ENCODE results near the gene TENT5C.

The TENT5C gene

DNA sequence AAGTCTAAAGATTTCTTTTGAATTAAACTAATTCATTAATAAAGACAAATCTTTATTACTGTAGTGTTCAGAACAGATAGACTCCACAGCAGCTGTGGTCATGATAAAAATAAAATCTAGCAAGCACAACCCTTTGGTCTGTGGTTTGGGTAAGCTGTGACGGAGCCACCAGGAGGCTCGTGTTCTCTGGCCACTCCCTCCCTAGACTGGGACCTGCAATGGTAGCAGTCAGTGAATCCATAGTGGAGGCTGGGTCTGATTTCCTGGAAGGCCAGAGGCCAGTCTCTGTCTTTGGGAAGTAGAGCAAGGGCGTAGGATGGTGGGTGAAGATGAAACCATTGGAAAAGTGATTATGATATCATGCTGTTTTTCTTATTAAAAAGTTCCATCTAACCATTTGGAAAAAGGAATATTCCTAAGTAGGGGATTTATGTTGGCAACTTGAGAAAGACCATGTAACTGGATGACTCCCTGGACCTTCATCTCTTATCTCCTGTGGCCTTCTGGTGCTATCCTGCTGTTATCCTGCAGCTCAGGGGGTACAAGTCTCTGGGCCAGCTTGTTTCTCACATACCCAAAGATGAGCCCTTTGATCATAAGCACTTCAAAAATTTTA is 39.0 kb downstream of the TENT5C start:
- TF ChIP-seq ZNF274 (IDR thresholded peaks at IDR 0.05; ENCODE audit: low read depth, low read length) (no peak), SUZ12 (IDR thresholded peaks at IDR 0.05; ENCODE audit: extremely low read depth, insufficient read depth, insufficient read length) (no peak), YY1 (IDR thresholded peaks at IDR 0.05; ENCODE audit: insufficient read depth, insufficient read length) (no peak)
- H3K27me3 ChIP-seq (ENCODE audit: insufficient read depth, insufficient read length) = no peaks in the 10 kb centered on the region
- no peak for DNase-seq (ENCODE audit: low read depth, low spot score)
- H3K36me3 ChIP-seq (ENCODE audit: insufficient read depth, insufficient read length, low read length) = no peaks in the 10 kb centered on the region
- H3K4me1 ChIP-seq (ENCODE audit: insufficient read depth, insufficient read length) = peaks cover under 1% of the 10 kb centered on the region
- H3K9me3 ChIP-seq (ENCODE audit: insufficient read depth, low read length) = no peaks in the 10 kb centered on the region
- no peak overlapping the region for H3K4me3 ChIP-seq (ENCODE audit: insufficient read length, low read depth)
- H3K9ac ChIP-seq (ENCODE audit: insufficient read length, low read depth) = no peak overlapping the region

DNA sequence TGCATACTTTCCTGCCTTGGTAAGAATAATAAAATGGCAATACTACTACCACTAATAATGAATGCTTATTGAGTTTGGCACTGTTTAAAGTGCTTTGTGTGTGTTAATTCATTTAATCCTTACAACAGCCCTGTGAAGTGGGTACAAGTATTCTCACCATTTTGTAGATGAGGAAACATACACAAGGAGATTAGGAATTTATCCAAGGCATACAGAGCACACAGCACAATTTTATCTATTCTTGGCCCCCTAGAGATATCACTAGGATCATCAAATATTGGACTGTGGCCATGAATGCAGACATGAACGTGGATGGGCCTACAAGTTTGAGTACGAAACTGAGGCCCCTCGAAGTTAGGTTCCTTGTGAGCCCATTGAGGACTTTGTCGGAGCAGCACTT is 39.5 kb downstream of the TENT5C start:
- Histone ChIP-seq H3K9me3 (ENCODE audit: insufficient read depth, low read length) (no peaks in the 10 kb centered on the region), H3K36me3 (ENCODE audit: insufficient read depth, insufficient read length, low read length) (no peaks in the 10 kb centered on the region), H3K9ac (ENCODE audit: insufficient read length, low read depth) (no peak overlapping the region), H3K27me3 (ENCODE audit: insufficient read depth, insufficient read length) (no peaks in the 10 kb centered on the region), H3K4me1 (ENCODE audit: insufficient read depth, insufficient read length) (no peaks in the 10 kb centered on the region), H3K4me3 (ENCODE audit: insufficient read length, low read depth) (no peak overlapping the region)
- DNase-seq (ENCODE audit: low read depth, low spot score) = no peak
- TF ChIP-seq SUZ12 (IDR thresholded peaks at IDR 0.05; ENCODE audit: extremely low read depth, insufficient read depth, insufficient read length) = no peak
- TF ChIP-seq YY1 (IDR thresholded peaks at IDR 0.05; ENCODE audit: insufficient read depth, insufficient read length) = no peak
- no peak for TF ChIP-seq ZNF274 (IDR thresholded peaks at IDR 0.05; ENCODE audit: low read depth, low read length)

DNA sequence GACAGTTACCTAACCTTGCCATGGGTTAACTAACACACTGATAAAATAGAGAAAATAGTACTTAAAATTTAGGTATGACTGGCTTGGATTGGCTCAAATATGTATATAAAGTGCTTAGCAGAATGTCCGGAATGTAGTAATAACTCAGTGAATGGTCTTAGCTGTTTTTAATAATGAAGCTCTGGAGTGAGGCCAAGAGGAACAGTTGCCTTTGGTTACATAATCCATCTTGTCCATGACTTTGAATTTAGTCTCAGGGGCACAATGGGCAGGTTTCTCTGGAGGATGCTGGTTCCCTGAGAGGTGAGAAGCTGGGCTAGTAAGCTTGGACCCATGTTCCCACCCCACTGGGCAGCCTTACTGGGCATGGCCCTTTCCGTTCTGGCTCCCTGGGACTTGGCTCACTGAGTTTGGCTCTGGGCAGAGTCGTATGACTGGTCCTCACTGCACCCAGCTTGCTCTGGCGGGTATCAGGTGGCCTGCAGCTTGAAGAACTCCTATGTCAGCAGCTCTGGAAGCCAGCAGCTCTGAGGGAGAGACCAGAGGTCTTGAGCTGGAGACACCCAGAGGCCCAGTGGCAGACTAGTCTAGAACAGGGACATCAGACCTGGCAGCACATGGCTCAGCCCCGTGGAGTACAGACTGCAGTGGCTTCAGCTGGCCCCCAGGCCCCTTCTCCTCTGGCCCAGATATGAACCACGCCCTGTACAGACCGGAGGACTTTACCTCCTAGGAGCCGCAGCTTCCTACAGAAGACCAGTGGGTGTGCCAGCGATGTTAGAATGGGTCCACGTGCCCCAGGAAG is 40.4 kb downstream of the TENT5C start:
- no peaks in the 10 kb centered on the region for H3K9me3 ChIP-seq (ENCODE audit: insufficient read depth, low read length)
- H3K4me1 ChIP-seq (ENCODE audit: insufficient read depth, insufficient read length) = no peaks in the 10 kb centered on the region
- no peak for DNase-seq (ENCODE audit: low read depth, low spot score)

DNA sequence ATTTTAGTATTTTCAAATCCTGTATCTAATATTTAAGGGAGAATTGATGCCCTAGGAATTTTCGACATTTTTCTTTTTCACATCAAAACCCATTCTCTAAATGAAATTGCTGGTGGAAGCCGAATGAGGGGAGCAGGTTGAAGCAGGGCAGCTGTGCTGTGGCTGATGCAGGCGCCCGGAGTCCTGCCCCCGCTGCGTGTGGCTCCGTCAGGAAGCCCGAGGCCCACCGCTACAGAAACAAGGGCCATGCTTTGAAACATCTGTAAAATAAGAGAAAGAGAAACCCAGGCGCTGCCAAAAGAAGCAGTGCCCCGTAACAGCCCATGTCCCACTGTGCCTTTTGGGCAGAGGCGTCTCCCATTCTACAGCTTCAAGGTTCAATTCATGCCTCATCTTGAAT is 41.1 kb downstream of the TENT5C start:
- Histone ChIP-seq H3K4me1 (ENCODE audit: insufficient read depth, insufficient read length) (no peaks in the 10 kb centered on the region), H3K27me3 (ENCODE audit: insufficient read depth, insufficient read length) (no peaks in the 10 kb centered on the region), H3K36me3 (ENCODE audit: insufficient read depth, insufficient read length, low read length) (no peaks in the 10 kb centered on the region), H3K4me3 (ENCODE audit: insufficient read length, low read depth) (no peak overlapping the region), H3K9ac (ENCODE audit: insufficient read length, low read depth) (no peak overlapping the region), H3K9me3 (ENCODE audit: insufficient read depth, low read length) (no peaks in the 10 kb centered on the region)
- no peak for DNase-seq (ENCODE audit: low read depth, low spot score)
- no peak for TF ChIP-seq ZNF274 (IDR thresholded peaks at IDR 0.05; ENCODE audit: low read depth, low read length)
- no peak for TF ChIP-seq SUZ12 (IDR thresholded peaks at IDR 0.05; ENCODE audit: extremely low read depth, insufficient read depth, insufficient read length)
- no peak for TF ChIP-seq YY1 (IDR thresholded peaks at IDR 0.05; ENCODE audit: insufficient read depth, insufficient read length)

More for the DNA sequence above, 40.4 kb downstream of the TENT5C start:
- H3K27me3 ChIP-seq (ENCODE audit: insufficient read depth, insufficient read length) = no peaks in the 10 kb centered on the region
- no peak for TF ChIP-seq SUZ12 (IDR thresholded peaks at IDR 0.05; ENCODE audit: extremely low read depth, insufficient read depth, insufficient read length)
- TF ChIP-seq ZNF274 (IDR thresholded peaks at IDR 0.05; ENCODE audit: low read depth, low read length) = no peak
- TF ChIP-seq YY1 (IDR thresholded peaks at IDR 0.05; ENCODE audit: insufficient read depth, insufficient read length) = no peak
- H3K4me3 ChIP-seq (ENCODE audit: insufficient read length, low read depth) = no peak overlapping the region
- no peak overlapping the region for H3K9ac ChIP-seq (ENCODE audit: insufficient read length, low read depth)
- H3K36me3 ChIP-seq (ENCODE audit: insufficient read depth, insufficient read length, low read length) = no peaks in the 10 kb centered on the region

DNA sequence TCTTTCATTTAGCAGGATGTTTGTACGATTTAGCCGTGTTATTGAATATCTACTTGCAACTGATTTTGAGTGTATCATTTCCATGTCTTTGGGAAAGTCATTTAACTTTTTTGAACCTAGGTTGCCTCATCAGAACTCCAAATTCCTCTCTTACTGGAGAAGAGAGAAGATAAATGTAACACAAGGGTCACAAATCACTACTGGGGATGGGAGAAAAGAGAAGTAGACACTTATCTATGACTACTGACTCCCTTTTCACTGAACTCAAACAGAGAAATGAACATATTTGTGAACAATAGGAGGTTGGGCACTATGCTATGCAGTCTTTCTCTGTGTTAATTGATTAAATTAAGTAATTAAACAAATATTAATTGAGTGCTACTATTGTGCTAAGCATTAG is 42.2 kb downstream of the TENT5C start:
- no peaks in the 10 kb centered on the region for H3K36me3 ChIP-seq (ENCODE audit: insufficient read depth, insufficient read length, low read length)
- H3K9ac ChIP-seq (ENCODE audit: insufficient read length, low read depth) = no peak overlapping the region
- H3K4me1 ChIP-seq (ENCODE audit: insufficient read depth, insufficient read length) = no peaks in the 10 kb centered on the region
- DNase-seq (ENCODE audit: low read depth, low spot score) = no peak
- TF ChIP-seq YY1 (IDR thresholded peaks at IDR 0.05; ENCODE audit: insufficient read depth, insufficient read length) (no peak), ZNF274 (IDR thresholded peaks at IDR 0.05; ENCODE audit: low read depth, low read length) (no peak), SUZ12 (IDR thresholded peaks at IDR 0.05; ENCODE audit: extremely low read depth, insufficient read depth, insufficient read length) (no peak)
- no peaks in the 10 kb centered on the region for H3K27me3 ChIP-seq (ENCODE audit: insufficient read depth, insufficient read length)
- no peak overlapping the region for H3K4me3 ChIP-seq (ENCODE audit: insufficient read length, low read depth)
- no peaks in the 10 kb centered on the region for H3K9me3 ChIP-seq (ENCODE audit: insufficient read depth, low read length)

DNA sequence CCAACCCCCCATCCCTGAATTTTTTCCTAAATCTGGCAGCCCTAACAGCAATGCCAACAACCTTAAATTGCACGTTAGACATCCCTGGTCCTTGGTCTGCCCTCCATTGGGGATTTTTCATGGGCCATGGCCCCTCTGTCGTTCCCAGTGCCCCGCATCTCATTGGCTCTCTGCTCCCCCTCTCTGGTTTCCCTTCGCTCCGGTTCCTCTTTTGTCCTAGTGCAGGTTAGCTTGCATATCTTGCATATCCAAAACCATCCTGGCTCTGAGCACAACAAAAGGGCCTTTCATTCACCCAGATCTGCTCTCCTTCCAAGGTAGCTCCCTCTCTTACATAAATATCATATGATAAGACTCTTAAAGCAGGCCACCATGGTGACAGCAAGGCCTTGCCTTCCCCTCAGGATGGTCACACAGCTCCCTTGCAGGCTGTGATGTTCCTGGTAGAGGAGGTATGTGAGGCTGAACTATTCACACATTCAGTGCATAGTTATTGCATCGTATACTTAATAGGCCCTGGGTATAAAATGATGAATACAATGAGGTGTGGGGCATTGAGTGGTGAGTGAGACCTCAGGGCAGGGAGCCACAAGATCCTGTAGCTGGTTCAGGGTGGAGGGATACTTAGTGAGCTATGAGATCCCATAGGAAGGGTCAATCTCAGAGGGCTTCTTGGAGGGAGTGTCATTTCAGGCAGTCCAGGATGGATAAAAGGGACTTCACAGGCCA is 45.2 kb downstream of the TENT5C start:
- Histone ChIP-seq H3K36me3 (ENCODE audit: insufficient read depth, insufficient read length, low read length) (no peaks in the 10 kb centered on the region), H3K9ac (ENCODE audit: insufficient read length, low read depth) (no peak overlapping the region), H3K9me3 (ENCODE audit: insufficient read depth, low read length) (no peaks in the 10 kb centered on the region), H3K27me3 (ENCODE audit: insufficient read depth, insufficient read length) (no peaks in the 10 kb centered on the region), H3K4me3 (ENCODE audit: insufficient read length, low read depth) (no peak overlapping the region), H3K4me1 (ENCODE audit: insufficient read depth, insufficient read length) (peaks cover 7% of the 10 kb centered on the region)
- TF ChIP-seq ZNF274 (IDR thresholded peaks at IDR 0.05; ENCODE audit: low read depth, low read length) (no peak), YY1 (IDR thresholded peaks at IDR 0.05; ENCODE audit: insufficient read depth, insufficient read length) (no peak), SUZ12 (IDR thresholded peaks at IDR 0.05; ENCODE audit: extremely low read depth, insufficient read depth, insufficient read length) (no peak)
- no peak for DNase-seq (ENCODE audit: low read depth, low spot score)

DNA sequence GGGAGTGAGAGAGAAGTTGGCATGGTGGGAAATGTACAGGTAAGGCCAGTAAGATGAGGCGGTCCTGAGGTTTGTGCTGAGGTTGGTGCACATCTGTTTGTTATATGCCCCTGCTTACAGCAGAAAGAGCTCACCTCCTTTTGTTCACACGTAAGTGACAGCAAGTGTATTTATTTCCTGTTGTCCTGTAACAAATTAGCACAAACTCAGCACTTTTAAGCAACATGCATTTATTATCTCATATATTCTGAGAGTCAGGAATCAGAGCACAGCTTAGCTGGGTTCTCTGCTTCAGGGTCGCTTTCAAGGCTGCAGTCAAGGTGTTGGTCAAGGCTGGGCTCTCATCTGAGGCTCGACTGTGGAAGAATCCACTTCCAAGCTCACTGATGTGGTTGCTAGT is 45.8 kb downstream of the TENT5C start:
- Histone ChIP-seq H3K9me3 (ENCODE audit: insufficient read depth, low read length) (no peaks in the 10 kb centered on the region), H3K4me3 (ENCODE audit: insufficient read length, low read depth) (no peak overlapping the region), H3K9ac (ENCODE audit: insufficient read length, low read depth) (no peak overlapping the region), H3K27me3 (ENCODE audit: insufficient read depth, insufficient read length) (no peaks in the 10 kb centered on the region), H3K36me3 (ENCODE audit: insufficient read depth, insufficient read length, low read length) (no peaks in the 10 kb centered on the region), H3K4me1 (ENCODE audit: insufficient read depth, insufficient read length) (peaks cover 12% of the 10 kb centered on the region)
- TF ChIP-seq YY1 (IDR thresholded peaks at IDR 0.05; ENCODE audit: insufficient read depth, insufficient read length) (no peak), SUZ12 (IDR thresholded peaks at IDR 0.05; ENCODE audit: extremely low read depth, insufficient read depth, insufficient read length) (no peak), ZNF274 (IDR thresholded peaks at IDR 0.05; ENCODE audit: low read depth, low read length) (no peak)
- DNase-seq (ENCODE audit: low read depth, low spot score) = no peak

All from NT2/D1 (cell line).